Endothelial cell of umbilical vein (primary cell): ENCODE results near the gene CCL16. TPM values are rescaled to one million over a fixed set of nuclear protein-coding genes. Genes with fewer than 3 reads are reported as not detected.

Experiments
- BruUV-seq: library from RNA; stranded (reverse); fragments of 400-500 nt; replicated peaks from 2 replicates; lab custom pipeline; 2021; lab: Mats Ljungman, UMichigan
- CTCF ChIA-PET: fragments of 300-600, 350-600 bp; sonication (Branson Sonifier 250); formaldehyde crosslinking; loops from one replicate; lab custom pipeline; 2021; ENCODE audit warnings: antibody characterized with exemption, inconsistent platforms; lab: Charles Lee
- POLR2A ChIA-PET: fragments of 300-600, 350-600 bp; sonication (Branson Sonifier 250); formaldehyde crosslinking; loops from one replicate; lab custom pipeline; 2021; ENCODE audit warnings: antibody characterized with exemption, inconsistent platforms; lab: Charles Lee
- DNase-seq: peaks from one replicate; pipeline ENCODE4 v3.0.0-alpha.2; 2011; ENCODE audit warnings: low read depth, low spot score
- FAIRE-seq: peaks from 2 replicates; lab custom pipeline; 2011; peaks lifted over from hg19 to GRCh38; lab: Jason Lieb, UNC
- H2AFZ ChIP-seq: 2 replicates; pipeline ENCODE4 v1.6.0; 2012; ENCODE audit warnings: low read depth, low read length, control low read depth, inconsistent platforms
- H3K27ac ChIP-seq: 2 replicates; pipeline ENCODE4 v1.5.1; 2011; ENCODE audit warnings: low read depth, mild to moderate bottlenecking, control low read depth, low read length, moderate library complexity; ENCODE audit not compliant: insufficient read depth
- H3K27me3 ChIP-seq, 2 experiments: 2 replicates each; pipeline versions ENCODE4 v1.6.0 to v1.6.1; 2011; ENCODE audit warnings: low read length in 2 of 2, mixed read lengths in 1 of 2; ENCODE audit not compliant: control insufficient read depth in 2 of 2, insufficient read depth in 2 of 2
- H3K36me3 ChIP-seq, 2 experiments: 2 replicates in 1 of 2; 3 replicates in 1 of 2; pipeline ENCODE4 v1.5.1; 2011; ENCODE audit warnings: low read length in 2 of 2, mild to moderate bottlenecking in 1 of 2, moderate library complexity in 1 of 2; ENCODE audit not compliant: control insufficient read depth in 2 of 2, insufficient read depth in 2 of 2; ENCODE audit errors: extremely low read depth in 1 of 2
- H3K4me1 ChIP-seq: 3 replicates; pipeline ENCODE4 v1.5.1; 2011; ENCODE audit warnings: mild to moderate bottlenecking, low read length; ENCODE audit not compliant: control insufficient read depth, insufficient read depth; ENCODE audit errors: extremely low read depth
- H3K4me2 ChIP-seq: 2 replicates; pipeline ENCODE4 v1.6.1; 2011; ENCODE audit warnings: low read length, control low read depth, mixed read lengths; ENCODE audit not compliant: insufficient read depth
- H3K4me3 ChIP-seq, 3 experiments: fragments of 200-600 bp in 1 of 3; sonication (generic), shearing (Covaris generic) in 1 of 3; replicated peaks in 1 of 3; 2 replicates each; pipeline ENCODE4 v1.5.1; 2011 to 2016; ENCODE audit warnings: control low read depth in 3 of 3, low read length in 3 of 3, mild to moderate bottlenecking in 2 of 3, inconsistent platforms in 1 of 3, low read depth in 1 of 3, moderate library complexity in 1 of 3; ENCODE audit not compliant: insufficient read depth in 1 of 3
- H3K79me2 ChIP-seq: 2 replicates; pipeline ENCODE4 v1.6.0; 2012; ENCODE audit warnings: low read length, inconsistent platforms; ENCODE audit not compliant: control insufficient read depth, insufficient read depth
- H3K9ac ChIP-seq: replicated peaks from 2 replicates; pipeline ENCODE3; 2011; ENCODE audit warnings: low read length, control low read depth; ENCODE audit not compliant: insufficient read depth; ENCODE audit errors: extremely low read depth
- H3K9me1 ChIP-seq: replicated peaks from 3 replicates; pipeline ENCODE4 v1.6.0; 2011; ENCODE audit warnings: mild to moderate bottlenecking, low read length; ENCODE audit not compliant: control insufficient read depth, insufficient read depth; ENCODE audit errors: extremely low read depth
- H3K9me3 ChIP-seq: replicated peaks from 2 replicates; pipeline ENCODE4 v1.5.1; 2012; ENCODE audit warnings: low read length, inconsistent platforms; ENCODE audit not compliant: control insufficient read depth, insufficient read depth
- H4K20me1 ChIP-seq: replicated peaks from 2 replicates; pipeline ENCODE3; 2011; ENCODE audit warnings: mild to moderate bottlenecking, low read length; ENCODE audit not compliant: control insufficient read depth, insufficient read depth; ENCODE audit errors: extremely low read depth
- CTCF ChIP-seq, 2 donors: IDR thresholded peaks; 1 replicate in 1 of 2; 2 replicates in 1 of 2; pipeline ENCODE4 v1.5.1; 2011; ENCODE audit warnings: low read length in 2 of 2, mild to moderate bottlenecking in 2 of 2, moderate library complexity in 2 of 2, control low read depth in 1 of 2, inconsistent platforms in 1 of 2, low read depth in 1 of 2; ENCODE audit not compliant: insufficient read depth in 1 of 2; ENCODE audit errors: extremely low read depth in 1 of 2
- EZH2 ChIP-seq: IDR thresholded peaks from 2 replicates; pipeline ENCODE4 v1.6.1; 2012; ENCODE audit warnings: borderline replicate concordance, low read depth, mild to moderate bottlenecking, moderate library complexity, low read length, inconsistent platforms; ENCODE audit not compliant: severe bottlenecking
- FOS ChIP-seq: IDR thresholded peaks from 2 replicates; pipeline ENCODE4 v1.6.1; 2011; ENCODE audit warnings: mild to moderate bottlenecking, low read length, moderate library complexity, borderline replicate concordance; ENCODE audit not compliant: insufficient read depth
- GATA2 ChIP-seq: IDR thresholded peaks from 2 replicates; pipeline ENCODE4 v1.7.0; 2011; ENCODE audit warnings: low read depth, mild to moderate bottlenecking, moderate library complexity, mixed read lengths, low read length; ENCODE audit not compliant: insufficient read length, insufficient read depth
- JUN ChIP-seq: IDR thresholded peaks from 2 replicates; pipeline ENCODE4 v1.6.1; 2011; ENCODE audit warnings: borderline replicate concordance, low read depth; ENCODE audit not compliant: insufficient read length, insufficient read depth
- MYC ChIP-seq: IDR thresholded peaks from one replicate; pipeline ENCODE4 v1.6.1; 2011; ENCODE audit warnings: mild to moderate bottlenecking, low read depth, low read length
- POLR2A ChIP-seq: IDR thresholded peaks from 2 replicates; pipeline ENCODE4 v1.6.1; 2012; ENCODE audit warnings: low read depth, mild to moderate bottlenecking, control low read depth, low read length
- POLR2AphosphoS5 ChIP-seq: IDR thresholded peaks from 2 replicates; pipeline ENCODE4 v1.6.1; 2012; ENCODE audit warnings: low read depth, mild to moderate bottlenecking, control low read depth, low read length, moderate library complexity; ENCODE audit not compliant: insufficient read depth
- dilution Hi-C: fragments of 300-500 bp; cut with MboI; formaldehyde crosslinking; loops from one replicate; pipeline ENCODE4 v1.15.0; 2019; ENCODE audit warnings: low sequenced_read_pairs; ENCODE audit not compliant: extremely low pct_ligation_motif_present
- intact Hi-C: fragments of 100-400 bp; cut with micrococcal nuclease; formaldehyde crosslinking; loops from one replicate; pipeline ENCODE4 v1.10.0; 2022
- polyA plus RNA-seq, 4 experiments: library from polyadenylated mRNA; depleted of rRNA in 3 of 4; stranded (reverse) in 3 of 4; unstranded in 1 of 4; fragments of >200 nt; gene quantifications; 2 replicates each; pipeline versions ENCODE4 v1.2.1 to v1.2.3, GENCODE V29; 2011 to 2012; ENCODE audit warnings: missing spikeins in 1 of 4
- total RNA-seq: library from RNA; stranded (reverse); gene quantifications from 2 replicates; pipeline ENCODE4 v1.2.3, GENCODE V29; 2021
- TF ChIP-seq, protein P1 (sequence below): IDR thresholded peaks from 2 replicates; pipeline ENCODE4 v1.6.1; 2011; ENCODE audit not compliant: insufficient read depth, insufficient read length

CCL16 gene
- total and polyA plus RNA-seq, 2 donors (not counting 3 experiments of a cell fraction or from before 2014, with no cell fraction given) = 0.18 to 0.51 TPM

DNA sequence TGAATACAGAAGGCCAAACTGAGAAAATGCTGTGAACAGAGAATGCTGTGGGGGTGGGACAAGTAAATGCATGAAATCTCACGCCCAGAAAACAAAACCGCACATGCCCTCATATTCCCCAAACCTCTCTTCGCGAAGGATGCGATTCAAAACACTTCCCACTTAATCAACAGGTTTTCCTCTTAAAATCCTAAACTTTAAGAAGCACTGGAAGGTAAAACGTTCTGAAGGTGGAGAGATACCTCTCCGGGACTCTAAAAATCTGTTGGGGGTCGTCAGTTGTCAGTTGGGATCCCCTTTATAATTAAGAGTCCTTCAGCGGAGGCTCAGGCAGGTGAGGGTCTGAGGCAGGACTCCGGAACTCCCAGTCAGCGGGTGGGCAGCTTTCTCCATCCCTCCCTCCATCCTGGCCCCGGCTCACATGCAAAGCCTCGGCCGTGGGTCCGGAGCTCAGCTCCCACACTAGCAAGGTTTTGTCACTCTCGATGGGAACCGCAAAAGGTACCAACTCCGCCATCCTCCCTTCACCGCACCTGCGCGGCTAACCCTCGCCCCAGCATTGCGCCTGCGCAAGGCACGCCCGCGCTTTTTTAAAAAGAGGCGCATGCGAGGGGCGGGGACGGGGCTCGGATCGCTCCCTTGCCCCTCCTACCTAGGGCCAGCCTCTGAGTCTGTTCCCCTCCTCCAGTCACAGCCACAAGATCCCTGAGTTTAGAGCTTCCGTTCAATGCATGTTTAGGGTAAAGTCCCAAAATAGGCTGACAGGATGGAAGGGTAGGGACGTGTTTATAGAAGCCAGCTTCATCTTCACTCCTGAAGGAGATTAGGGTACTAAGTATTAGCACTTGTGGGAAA, 50.9 kb downstream of the CCL16 start, which contains the start of gene RDM1:
Gene RDM1, minus strand, starts transcription at position 563 of the 855 bp plus-strand sequence. Its CDS starts 46 bp downstream, at position 517.
- H3K79me2 ChIP-seq = no peaks in the 10 kb centered on the region
- no peak within 1 kb of the TSS for H3K9ac ChIP-seq
- DNase-seq (peak; percentile 21), FAIRE-seq (no peak)
- peak within 1 kb of the TSS; percentile 5 for H3K4me2 ChIP-seq
- peak within 1 kb of the TSS in 2 of 3 experiments; percentile 0 to 18 for H3K4me3 ChIP-seq
- H2AFZ ChIP-seq = peak within 1 kb of the TSS; percentile 24
- BruUV-seq = no TSS peak
- H3K27ac ChIP-seq = no peak within 1 kb of the TSS
- intact Hi-C loops = no loop called here
- H3K27me3 ChIP-seq = peaks cover 0 to 3% of the 10 kb centered on the region in 2 experiments
- H3K9me1 ChIP-seq = no peaks in the 10 kb centered on the region
- TF ChIP-seq, protein P1, sequence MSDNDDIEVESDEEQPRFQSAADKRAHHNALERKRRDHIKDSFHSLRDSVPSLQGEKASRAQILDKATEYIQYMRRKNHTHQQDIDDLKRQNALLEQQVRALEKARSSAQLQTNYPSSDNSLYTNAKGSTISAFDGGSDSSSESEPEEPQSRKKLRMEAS = no peak
- TF ChIP-seq POLR2A (no peak), POLR2AphosphoS5 (no peak), GATA2 (no peak), CTCF (IDR thresholded peaks at IDR 0.05; ENCODE audit: extremely low read depth in 1 of 2, insufficient read depth in 1 of 2, low read depth in 1 of 2, low read length in 2 of 2) (no peak), EZH2 (no peak), JUN (no peak), FOS (no peak), MYC (no peak)
- dilution Hi-C loops = no loop called here
- ChIA-PET CTCF (interaction anchor here (1.2 kb wide), 1 partner anchor 12 kb away, joined by 3 read pairs; no protein-coding TSS in a partner anchor), POLR2A (no interaction called here)
- H3K4me1 ChIP-seq = no peaks in the 10 kb centered on the region
- no peaks in the 10 kb centered on the region for H3K36me3 ChIP-seq
- H4K20me1 ChIP-seq = no peaks in the 10 kb centered on the region
- no peaks in the 10 kb centered on the region for H3K9me3 ChIP-seq
